Activated CD4-positive, alpha-beta T cell treated with anti-CD3 and anti-CD28 coated beads, Interleukin-2, amount 10 ng/mL, durations not matched to agents 24 days and 14 days (primary cell): ENCODE results near the gene RAB10. TPM values are rescaled to one million over a fixed set of nuclear protein-coding genes. Genes with fewer than 3 reads are reported as not detected.
"Not testable (repeated sequence)": the region's sequence is repeated elsewhere in the genome, so short reads cannot be mapped to it uniquely, and the experiment has no call there.

Experiments
- DNase-seq: peaks from one replicate; pipeline ENCODE4 v3.0.0; 2022
- H3K27ac Mint-ChIP-seq: one replicate; pipeline ENCODE4 v1.8.0; 2022; ENCODE audit warnings: mild to moderate bottlenecking, mixed read lengths
- H3K27me3 Mint-ChIP-seq: one replicate; pipeline ENCODE4 v1.8.0; 2022; ENCODE audit warnings: mixed read lengths
- H3K36me3 Mint-ChIP-seq: one replicate; pipeline ENCODE4 v1.8.0; 2022; ENCODE audit warnings: low read depth, mild to moderate bottlenecking, mixed read lengths
- H3K4me1 Mint-ChIP-seq: one replicate; pipeline ENCODE4 v1.8.0; 2021; ENCODE audit warnings: mixed read lengths
- H3K4me3 Mint-ChIP-seq: one replicate; pipeline ENCODE4 v1.8.0; 2022; ENCODE audit warnings: mild to moderate bottlenecking, moderate library complexity, mixed read lengths
- H3K9me3 Mint-ChIP-seq: one replicate; pipeline ENCODE4 v1.8.0; 2021; ENCODE audit warnings: mixed read lengths
- intact Hi-C: fragments of 100-400 bp; cut with micrococcal nuclease; formaldehyde crosslinking; loops from one replicate; pipeline ENCODE4 v1.15.1; 2023
- total RNA-seq: library from RNA; stranded (reverse); gene quantifications from 2 replicates; pipeline ENCODE4 v1.2.3, GENCODE V29; 2022

Gene RAB10
- total RNA-seq, 1 donor from 2014 or later, result 133 TPM

- Mint-ChIP-seq H3K36me3 (no peaks in the 10 kb centered on the region), H3K9me3 (no peaks in the 10 kb centered on the region), H3K27ac (no peak overlapping the region), H3K27me3 (peaks cover 22% of the 10 kb centered on the region), H3K4me1 (peaks cover 3% of the 10 kb centered on the region), H3K4me3 (no peak overlapping the region)
- intact Hi-C loops, result no loop called here
- DNase-seq, result no peak
These were observed 114.6 kb downstream of the RAB10 start for GRCh38 chr2:26148501-26148900.

- Mint-ChIP-seq H3K4me1 (no peaks in the 10 kb centered on the region), H3K4me3 (no peak overlapping the region), H3K27me3 (peaks cover 27% of the 10 kb centered on the region), H3K27ac (no peak overlapping the region), H3K9me3 (no peaks in the 10 kb centered on the region), H3K36me3 (no peaks in the 10 kb centered on the region)
- intact Hi-C loops, result no loop called here
- no peak for DNase-seq
These were observed 116.4 kb downstream of the RAB10 start for GRCh38 chr2:26150243-26150642.

GRCh38 chr2:26157580-26157979 is 123.7 kb downstream of the RAB10 start:
- no peak overlapping the region for H3K4me3 Mint-ChIP-seq
- H3K9me3 Mint-ChIP-seq, result no peaks in the 10 kb centered on the region
- H3K27ac Mint-ChIP-seq, result no peak overlapping the region
- H3K36me3 Mint-ChIP-seq, result no peaks in the 10 kb centered on the region
- peaks cover 24% of the 10 kb centered on the region for H3K27me3 Mint-ChIP-seq
- H3K4me1 Mint-ChIP-seq, result peaks cover 2% of the 10 kb centered on the region
- intact Hi-C loops, result no loop called here
- DNase-seq, result no peak

DNA sequence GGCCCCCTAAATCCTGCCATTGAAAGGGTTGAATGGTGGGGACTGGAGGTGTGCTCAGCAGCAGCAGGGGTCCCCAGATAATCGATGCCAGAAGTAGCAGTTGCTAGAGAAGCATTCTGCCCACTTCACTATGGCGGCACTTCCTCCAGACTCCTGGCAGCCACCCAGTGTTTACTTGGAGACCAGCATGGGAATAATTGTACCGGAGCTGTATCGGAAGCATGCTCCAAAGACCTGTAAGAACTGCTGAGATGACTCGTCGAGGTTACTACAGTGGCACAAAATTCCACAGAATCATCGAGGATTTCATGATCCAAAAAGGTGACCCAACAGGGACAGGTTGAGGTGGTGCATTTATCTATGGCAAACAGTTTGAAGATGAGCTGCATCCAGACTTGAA is 128.0 kb downstream of the RAB10 start:
- no peak for DNase-seq
- Mint-ChIP-seq H3K36me3 (no peaks in the 10 kb centered on the region), H3K27me3 (peaks cover 9% of the 10 kb centered on the region), H3K27ac (no peak overlapping the region), H3K4me1 (peaks cover 2% of the 10 kb centered on the region), H3K9me3 (no peaks in the 10 kb centered on the region), H3K4me3 (no peak overlapping the region)
- intact Hi-C loops, result no loop called here

DNA sequence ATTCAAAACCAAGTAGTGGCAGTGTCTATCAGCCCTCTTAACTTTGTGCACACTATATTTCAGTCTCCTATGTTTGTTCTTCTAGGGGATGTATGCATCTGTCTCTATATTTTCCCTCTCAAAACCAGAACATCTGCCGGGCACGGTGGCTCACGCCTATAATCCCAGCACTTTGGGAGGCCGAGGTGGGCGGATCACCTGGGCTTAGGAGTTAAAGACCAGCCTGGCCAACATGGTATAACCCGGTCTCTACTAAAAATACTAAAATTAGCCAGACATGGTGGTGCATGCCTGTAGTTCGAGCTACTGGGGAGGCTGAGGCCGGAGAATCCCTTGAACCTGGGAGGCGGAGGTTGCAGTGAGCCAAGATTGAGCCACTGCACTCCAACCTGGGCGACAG is 129.1 kb downstream of the RAB10 start:
- peaks cover 7% of the 10 kb centered on the region for H3K27me3 Mint-ChIP-seq
- intact Hi-C loops, result no loop called here
- H3K4me3 Mint-ChIP-seq, result no peak overlapping the region

DNA sequence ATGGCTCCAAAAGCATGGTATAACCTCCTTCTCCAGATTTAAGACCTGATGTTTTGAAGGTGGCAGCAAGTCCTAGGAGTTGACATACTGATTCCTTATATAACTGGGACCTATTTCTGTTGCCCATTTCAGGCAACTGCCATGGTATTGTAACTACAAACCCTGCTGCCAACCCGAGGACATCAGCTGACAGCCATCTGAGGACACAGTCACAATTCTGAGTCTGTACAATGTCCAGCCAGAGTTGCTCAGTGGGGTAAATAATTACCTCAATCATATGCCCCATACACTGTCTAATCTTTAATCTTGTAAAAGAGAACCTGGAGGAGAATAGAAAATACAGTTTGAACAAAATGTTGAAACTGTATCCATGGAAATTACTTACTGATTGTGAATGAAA is 130.3 kb downstream of the RAB10 start:
- no peak for DNase-seq
- H3K36me3 Mint-ChIP-seq, result no peaks in the 10 kb centered on the region
- intact Hi-C loops, result no loop called here
- peaks cover 5% of the 10 kb centered on the region for H3K27me3 Mint-ChIP-seq
- H3K9me3 Mint-ChIP-seq, result no peaks in the 10 kb centered on the region
- no peak overlapping the region for H3K27ac Mint-ChIP-seq
- no peak overlapping the region for H3K4me3 Mint-ChIP-seq
- peaks cover 2% of the 10 kb centered on the region for H3K4me1 Mint-ChIP-seq

More for the DNA sequence above, 129.1 kb downstream of the RAB10 start:
- H3K36me3 Mint-ChIP-seq, result no peaks in the 10 kb centered on the region
- H3K4me1 Mint-ChIP-seq, result peaks cover 2% of the 10 kb centered on the region
- no peak overlapping the region for H3K27ac Mint-ChIP-seq
- H3K9me3 Mint-ChIP-seq, result no peaks in the 10 kb centered on the region
- DNase-seq, result no peak

DNA sequence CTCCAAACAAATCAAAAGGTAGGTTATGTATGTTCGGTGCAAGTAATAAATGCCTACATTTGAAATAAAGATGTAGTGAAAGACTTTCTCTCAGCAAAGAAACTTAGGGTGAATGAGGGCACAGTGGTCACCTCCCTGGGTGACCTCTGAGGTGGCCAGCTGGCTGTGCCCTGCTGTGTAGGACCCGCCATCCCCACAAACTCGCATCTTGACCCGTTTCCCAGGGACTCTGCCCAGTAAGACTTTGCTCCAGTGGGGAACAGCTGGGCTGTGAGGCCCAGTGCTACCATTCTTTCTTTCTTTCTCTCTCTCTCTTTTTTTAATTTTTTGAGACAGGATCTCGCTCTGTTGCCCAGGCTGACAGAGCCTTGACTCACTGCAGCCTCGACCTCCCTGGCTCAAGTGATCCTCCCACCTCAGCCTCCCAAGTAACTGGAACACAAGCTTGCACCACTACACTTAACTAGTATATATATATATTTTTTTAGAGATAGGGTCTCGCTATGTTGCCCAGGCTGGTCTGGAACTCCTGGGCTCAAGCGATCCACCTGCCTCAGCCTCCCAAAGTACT is 130.8 kb downstream of the RAB10 start:
- Mint-ChIP-seq H3K27ac (no peak overlapping the region), H3K36me3 (no peaks in the 10 kb centered on the region), H3K4me3 (no peak overlapping the region), H3K9me3 (no peaks in the 10 kb centered on the region), H3K27me3 (peaks cover 7% of the 10 kb centered on the region), H3K4me1 (no peaks in the 10 kb centered on the region)
- intact Hi-C loops, result no loop called here
- no peak for DNase-seq

DNA sequence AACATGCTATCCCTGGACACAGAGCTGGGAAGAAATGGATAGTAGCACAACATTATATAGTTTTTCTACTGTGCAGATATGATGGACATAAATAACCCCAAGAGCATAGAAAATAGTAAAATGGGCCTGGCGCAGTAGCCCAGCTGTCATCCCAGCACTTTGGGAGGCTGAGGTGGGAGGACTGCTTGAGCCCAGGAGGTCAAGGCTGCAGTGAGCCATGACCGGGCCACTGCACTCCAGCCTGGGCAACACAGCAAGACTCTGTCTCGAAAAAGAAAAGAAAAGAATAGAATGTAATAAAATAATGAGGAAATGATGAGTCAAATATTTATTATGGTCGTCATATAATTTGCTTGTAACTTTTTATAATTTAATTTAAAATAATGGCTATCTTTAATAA is 131.5 kb downstream of the RAB10 start:
- Mint-ChIP-seq H3K27me3 (peaks cover 8% of the 10 kb centered on the region), H3K4me3 (no peak overlapping the region), H3K36me3 (no peaks in the 10 kb centered on the region), H3K9me3 (no peaks in the 10 kb centered on the region), H3K4me1 (no peaks in the 10 kb centered on the region), H3K27ac (no peak overlapping the region)
- DNase-seq, result no peak
- intact Hi-C loops, result no loop called here

- H3K27me3 Mint-ChIP-seq, result peaks cover 18% of the 10 kb centered on the region
- H3K4me3 Mint-ChIP-seq, DNase-seq, intact Hi-C loops, H3K9me3 Mint-ChIP-seq, H3K27ac Mint-ChIP-seq, H3K36me3 Mint-ChIP-seq, H3K4me1 Mint-ChIP-seq: not testable (repeated sequence)
These were observed 132.7 kb downstream of the RAB10 start for GRCh38 chr2:26166541-26166940.

- H3K9me3 Mint-ChIP-seq, result no peaks in the 10 kb centered on the region
- DNase-seq, result no peak
These were observed 134.9 kb downstream of the RAB10 start for GRCh38 chr2:26168785-26169184.

DNA sequence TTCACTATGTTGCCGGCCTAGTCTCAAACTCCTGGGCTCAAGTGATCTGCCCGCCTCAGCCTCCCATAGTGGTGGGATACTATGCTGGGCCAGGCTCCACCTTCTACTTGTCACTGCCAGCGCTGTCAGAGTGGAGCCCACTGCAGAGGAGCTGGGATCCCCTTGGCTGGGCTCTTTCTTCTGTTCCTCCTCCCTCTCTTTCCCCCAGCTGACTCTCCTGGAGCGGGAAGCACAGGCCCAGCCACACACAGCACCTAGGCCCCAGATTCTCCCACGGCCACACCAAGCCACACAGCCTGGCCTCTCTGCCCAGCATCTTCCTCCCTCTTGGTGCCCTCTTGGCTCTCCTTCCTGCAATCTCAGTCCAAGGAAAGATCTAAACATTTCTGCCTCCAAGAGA is 135.3 kb downstream of the RAB10 start:
- H3K4me3 Mint-ChIP-seq, result no peak overlapping the region
- no peak overlapping the region for H3K27ac Mint-ChIP-seq
- peaks cover 29% of the 10 kb centered on the region for H3K27me3 Mint-ChIP-seq
- H3K36me3 Mint-ChIP-seq, result peaks cover 2% of the 10 kb centered on the region
- H3K4me1 Mint-ChIP-seq, result peaks cover 7% of the 10 kb centered on the region
- H3K9me3 Mint-ChIP-seq, result no peaks in the 10 kb centered on the region
- intact Hi-C loops, result no loop called here
- no peak for DNase-seq

More at GRCh38 chr2:26168785-26169184, 134.9 kb downstream of the RAB10 start:
- intact Hi-C loops, result no loop called here
- Mint-ChIP-seq H3K4me3 (no peak overlapping the region), H3K36me3 (peaks cover 2% of the 10 kb centered on the region), H3K27me3 (peaks cover 28% of the 10 kb centered on the region), H3K4me1 (peaks cover 6% of the 10 kb centered on the region), H3K27ac (no peak overlapping the region)

- H3K4me1 Mint-ChIP-seq, result peaks cover 11% of the 10 kb centered on the region
- intact Hi-C loops, result loop anchor here (5.0 kb wide), 1 partner anchor 162 kb away; no protein-coding TSS in a partner anchor
- no peak for DNase-seq
- no peak overlapping the region for H3K27ac Mint-ChIP-seq
- peaks cover 3% of the 10 kb centered on the region for H3K36me3 Mint-ChIP-seq
- H3K27me3 Mint-ChIP-seq, result peaks cover 33% of the 10 kb centered on the region
- no peak overlapping the region for H3K4me3 Mint-ChIP-seq
- no peaks in the 10 kb centered on the region for H3K9me3 Mint-ChIP-seq
These were observed 136.0 kb downstream of the RAB10 start for GRCh38 chr2:26169681-26170414.

DNA sequence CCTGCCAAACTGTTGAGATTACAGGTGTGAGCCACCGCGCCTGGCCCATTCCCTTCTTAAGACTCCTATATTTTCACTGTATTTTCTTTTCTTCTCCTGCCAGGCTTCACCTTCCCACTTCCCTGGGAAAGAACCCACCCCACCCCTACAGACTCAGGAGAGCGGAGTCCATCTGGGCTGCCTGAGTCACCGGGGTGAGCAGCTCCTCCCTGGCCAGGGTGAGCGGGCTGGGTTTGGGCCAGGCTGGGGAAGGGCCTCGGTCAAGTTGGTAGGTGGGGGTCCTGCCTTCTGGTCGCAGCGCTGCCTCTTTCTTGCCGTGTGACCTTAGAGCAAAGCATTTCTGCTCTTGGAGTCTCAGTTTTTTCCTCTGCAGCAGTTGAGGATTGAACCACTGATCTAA is 136.9 kb downstream of the RAB10 start:
- Mint-ChIP-seq H3K4me1 (peaks cover 11% of the 10 kb centered on the region), H3K4me3 (no peak overlapping the region), H3K36me3 (peaks cover 3% of the 10 kb centered on the region), H3K27me3 (peaks cover 38% of the 10 kb centered on the region), H3K27ac (no peak overlapping the region), H3K9me3 (no peaks in the 10 kb centered on the region)
- intact Hi-C loops, result loop anchor here (5.0 kb wide), 1 partner anchor 162 kb away; no protein-coding TSS in a partner anchor
- no peak for DNase-seq

DNA sequence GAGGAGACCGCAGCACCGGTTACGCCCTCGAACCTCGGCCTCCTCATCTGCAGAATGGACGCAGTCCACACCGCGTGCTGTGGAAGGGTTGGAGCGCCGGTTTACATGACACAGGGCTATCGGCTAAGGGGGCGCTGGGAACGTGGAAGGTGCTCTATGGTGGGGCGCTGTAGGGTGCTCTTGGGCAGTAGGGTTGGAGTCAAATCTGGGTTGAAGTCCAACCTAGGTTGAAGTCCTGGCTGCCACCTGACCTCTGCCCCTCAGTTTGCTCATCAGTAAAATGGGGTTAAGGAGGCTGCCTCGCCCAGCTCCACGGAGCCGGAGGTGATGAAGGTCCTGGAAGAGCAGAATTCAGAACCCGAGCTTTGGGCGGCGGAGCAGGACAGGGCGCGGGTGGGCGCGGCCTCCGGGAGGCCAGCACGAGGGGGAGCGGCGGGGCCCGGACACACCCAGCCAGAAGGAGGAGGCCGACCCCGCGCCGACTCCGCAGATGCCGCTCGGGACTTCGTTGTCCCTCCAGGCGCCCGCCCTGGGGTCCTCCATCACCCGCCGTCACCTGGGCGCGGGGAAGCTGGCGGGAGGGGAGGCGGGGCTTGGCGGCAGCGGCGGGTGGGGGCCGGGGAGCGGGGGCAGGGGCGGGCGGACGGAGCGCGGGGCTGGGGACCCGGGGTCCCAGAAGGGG is 138.4 kb downstream of the RAB10 start:
- peaks cover 3% of the 10 kb centered on the region for H3K36me3 Mint-ChIP-seq
- DNase-seq, result no peak
- H3K27me3 Mint-ChIP-seq, result peaks cover 43% of the 10 kb centered on the region
- peak overlapping the region; percentile 22 for H3K27ac Mint-ChIP-seq
- H3K9me3 Mint-ChIP-seq, result no peaks in the 10 kb centered on the region
- peaks cover 11% of the 10 kb centered on the region for H3K4me1 Mint-ChIP-seq
- peak overlapping the region; percentile 84 for H3K4me3 Mint-ChIP-seq
- intact Hi-C loops, result loop anchor here (5.0 kb wide), 1 partner anchor 160 kb away; no protein-coding TSS in a partner anchor
